ENCODE data around the gene ZEB1. TPM values are rescaled to one million over a fixed set of nuclear protein-coding genes. Genes with fewer than 3 reads are reported as not detected.

The ZEB1 gene
- 1.0 and 4.6 TPM in 2 replicates for total RNA-seq

GRCh38 chr10:31318854-31319601 lies at the start of gene ZEB1:
Gene ZEB1, plus strand, starts transcription at chr10:31319216. Its CDS starts 19 bp downstream, at chr10:31319235.

